Ramos (cell line): Measurements from ENCODE around the gene ILDR2.

Source experiments
- in situ Hi-C: fragments of 300-500 bp; cut with MboI; formaldehyde crosslinking; loops from one replicate; pipeline ENCODE4 v1.14.3; 2022; ENCODE audit warnings: low sequenced_read_pairs; ENCODE audit not compliant: unreplicated experiment

Gene ILDR2

DNA sequence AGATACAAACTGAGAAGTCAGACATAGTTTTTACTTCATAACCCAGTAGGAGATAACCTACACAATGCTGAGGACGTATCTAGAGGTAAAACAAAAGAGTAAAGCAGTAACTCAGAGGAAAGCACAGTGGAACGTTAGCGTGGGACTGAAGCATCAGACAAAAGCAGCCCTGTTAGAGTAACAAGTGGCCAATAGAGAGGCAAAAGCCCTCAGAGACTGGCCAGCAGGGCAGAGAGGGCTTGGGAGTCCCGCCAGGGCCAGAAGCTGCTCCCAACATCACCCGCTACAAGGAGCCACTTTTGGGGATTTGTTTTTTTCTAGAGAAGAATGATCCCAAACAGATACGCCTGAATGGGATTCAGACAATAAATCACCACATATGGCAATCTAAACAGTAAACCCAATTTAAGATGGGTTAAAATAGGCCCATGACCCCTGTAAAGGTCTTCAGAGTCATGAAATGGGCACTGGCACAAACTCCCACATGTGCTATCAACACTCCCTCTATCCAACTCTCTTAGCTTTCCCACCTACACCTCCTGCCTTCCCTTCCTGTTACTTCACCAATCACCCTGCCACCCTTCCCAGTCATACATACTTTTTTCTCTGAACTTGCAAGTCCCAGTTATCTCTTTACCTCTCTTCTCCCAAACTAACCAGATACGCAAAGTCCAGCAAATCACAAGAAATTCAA is 116.5 kb downstream of the ILDR2 start:
- in situ Hi-C loops: no loop called here
